HL-60 (cell line): ENCODE measurements around the gene TSGA10.

ENCODE experiments used
- DNase-seq, 2 experiments: peaks; one replicate each; pipeline ENCODE4 v3.0.0-alpha.2; 2010 to 2020; ENCODE audit warnings: low read depth in 1 of 2, low spot score in 1 of 2
- H3K27ac ChIP-seq: fragments of 250-450 bp; sonication (Bioruptor Pico); replicated peaks from 2 replicates; pipeline ENCODE4 v1.5.1; 2020; ENCODE audit warnings: mild to moderate bottlenecking, moderate library complexity
- H3K27me3 ChIP-seq: fragments of 250-450 bp; sonication (Bioruptor Pico); 2 replicates; pipeline ENCODE4 v1.5.1; 2021; ENCODE audit warnings: mild to moderate bottlenecking, moderate library complexity; ENCODE audit not compliant: insufficient read depth, poor library complexity, severe bottlenecking
- H3K4me3 ChIP-seq: replicated peaks from 2 replicates; pipeline ENCODE4 v1.5.1; 2011; ENCODE audit warnings: mild to moderate bottlenecking, control low read depth, low read length; ENCODE audit not compliant: insufficient read depth
- GABPA ChIP-seq: IDR thresholded peaks from 2 replicates; pipeline ENCODE4 v1.6.1; 2012; ENCODE audit warnings: low read depth
- POLR2AphosphoS5 ChIP-seq: IDR thresholded peaks from 2 replicates; pipeline ENCODE4 v1.6.1; 2012; ENCODE audit warnings: low read depth
- SPI1 ChIP-seq: IDR thresholded peaks from 2 replicates; pipeline ENCODE4 v1.6.1; 2012; ENCODE audit warnings: low read depth, mild to moderate bottlenecking, borderline replicate concordance
- TF ChIP-seq, protein P1 (sequence below): IDR thresholded peaks from one replicate; pipeline ENCODE4 v1.5.1; 2011; ENCODE audit warnings: low read length, control low read depth, inconsistent platforms; ENCODE audit not compliant: insufficient read depth
- TF ChIP-seq, protein P2 (sequence below): IDR thresholded peaks from 2 replicates; pipeline ENCODE4 v1.6.1; 2012; ENCODE audit warnings: low read depth; ENCODE audit not compliant: insufficient replicate concordance

TSGA10 gene

DNA sequence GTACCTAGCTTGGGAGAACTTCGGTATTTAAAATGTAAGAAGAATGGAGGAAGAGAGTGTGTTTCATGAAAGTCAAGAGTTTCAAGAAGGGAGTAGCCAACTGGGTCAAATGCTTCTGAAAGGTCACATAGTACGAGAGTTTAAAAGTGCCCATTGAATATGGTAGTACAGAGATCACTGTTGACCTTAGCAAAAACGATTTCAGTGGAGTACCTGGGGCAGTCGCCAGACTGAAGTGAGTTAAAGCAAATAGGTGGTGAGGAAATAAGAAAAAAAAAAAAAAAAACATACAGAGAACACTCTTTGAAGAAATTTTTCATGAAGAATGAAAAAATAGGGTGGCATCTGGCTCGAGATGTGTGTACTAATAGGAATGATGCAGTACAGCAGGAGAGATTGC lies 11.5 kb upstream of the TSGA10 start:
- no peak overlapping the region for H3K27ac ChIP-seq
- no peak for DNase-seq
- no peaks in the 10 kb centered on the region for H3K27me3 ChIP-seq
- TF ChIP-seq POLR2AphosphoS5: no peak
- TF ChIP-seq, protein P1, sequence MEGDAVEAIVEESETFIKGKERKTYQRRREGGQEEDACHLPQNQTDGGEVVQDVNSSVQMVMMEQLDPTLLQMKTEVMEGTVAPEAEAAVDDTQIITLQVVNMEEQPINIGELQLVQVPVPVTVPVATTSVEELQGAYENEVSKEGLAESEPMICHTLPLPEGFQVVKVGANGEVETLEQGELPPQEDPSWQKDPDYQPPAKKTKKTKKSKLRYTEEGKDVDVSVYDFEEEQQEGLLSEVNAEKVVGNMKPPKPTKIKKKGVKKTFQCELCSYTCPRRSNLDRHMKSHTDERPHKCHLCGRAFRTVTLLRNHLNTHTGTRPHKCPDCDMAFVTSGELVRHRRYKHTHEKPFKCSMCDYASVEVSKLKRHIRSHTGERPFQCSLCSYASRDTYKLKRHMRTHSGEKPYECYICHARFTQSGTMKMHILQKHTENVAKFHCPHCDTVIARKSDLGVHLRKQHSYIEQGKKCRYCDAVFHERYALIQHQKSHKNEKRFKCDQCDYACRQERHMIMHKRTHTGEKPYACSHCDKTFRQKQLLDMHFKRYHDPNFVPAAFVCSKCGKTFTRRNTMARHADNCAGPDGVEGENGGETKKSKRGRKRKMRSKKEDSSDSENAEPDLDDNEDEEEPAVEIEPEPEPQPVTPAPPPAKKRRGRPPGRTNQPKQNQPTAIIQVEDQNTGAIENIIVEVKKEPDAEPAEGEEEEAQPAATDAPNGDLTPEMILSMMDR: no peak
- TF ChIP-seq, protein P2, sequence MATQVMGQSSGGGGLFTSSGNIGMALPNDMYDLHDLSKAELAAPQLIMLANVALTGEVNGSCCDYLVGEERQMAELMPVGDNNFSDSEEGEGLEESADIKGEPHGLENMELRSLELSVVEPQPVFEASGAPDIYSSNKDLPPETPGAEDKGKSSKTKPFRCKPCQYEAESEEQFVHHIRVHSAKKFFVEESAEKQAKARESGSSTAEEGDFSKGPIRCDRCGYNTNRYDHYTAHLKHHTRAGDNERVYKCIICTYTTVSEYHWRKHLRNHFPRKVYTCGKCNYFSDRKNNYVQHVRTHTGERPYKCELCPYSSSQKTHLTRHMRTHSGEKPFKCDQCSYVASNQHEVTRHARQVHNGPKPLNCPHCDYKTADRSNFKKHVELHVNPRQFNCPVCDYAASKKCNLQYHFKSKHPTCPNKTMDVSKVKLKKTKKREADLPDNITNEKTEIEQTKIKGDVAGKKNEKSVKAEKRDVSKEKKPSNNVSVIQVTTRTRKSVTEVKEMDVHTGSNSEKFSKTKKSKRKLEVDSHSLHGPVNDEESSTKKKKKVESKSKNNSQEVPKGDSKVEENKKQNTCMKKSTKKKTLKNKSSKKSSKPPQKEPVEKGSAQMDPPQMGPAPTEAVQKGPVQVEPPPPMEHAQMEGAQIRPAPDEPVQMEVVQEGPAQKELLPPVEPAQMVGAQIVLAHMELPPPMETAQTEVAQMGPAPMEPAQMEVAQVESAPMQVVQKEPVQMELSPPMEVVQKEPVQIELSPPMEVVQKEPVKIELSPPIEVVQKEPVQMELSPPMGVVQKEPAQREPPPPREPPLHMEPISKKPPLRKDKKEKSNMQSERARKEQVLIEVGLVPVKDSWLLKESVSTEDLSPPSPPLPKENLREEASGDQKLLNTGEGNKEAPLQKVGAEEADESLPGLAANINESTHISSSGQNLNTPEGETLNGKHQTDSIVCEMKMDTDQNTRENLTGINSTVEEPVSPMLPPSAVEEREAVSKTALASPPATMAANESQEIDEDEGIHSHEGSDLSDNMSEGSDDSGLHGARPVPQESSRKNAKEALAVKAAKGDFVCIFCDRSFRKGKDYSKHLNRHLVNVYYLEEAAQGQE: no peak
- no peak for TF ChIP-seq GABPA
- no peak for TF ChIP-seq SPI1
- H3K4me3 ChIP-seq: no peak overlapping the region

- Histone ChIP-seq H3K27ac (no peak overlapping the region), H3K4me3 (no peak overlapping the region), H3K27me3 (no peaks in the 10 kb centered on the region)
- DNase-seq: no peak
- TF ChIP-seq, protein P1: no peak
- TF ChIP-seq SPI1: no peak
- TF ChIP-seq, protein P2: no peak
- no peak for TF ChIP-seq GABPA
- no peak for TF ChIP-seq POLR2AphosphoS5
These were observed 4.9 kb upstream of the TSGA10 start for GRCh38 chr2:99159594-99159993.

DNA sequence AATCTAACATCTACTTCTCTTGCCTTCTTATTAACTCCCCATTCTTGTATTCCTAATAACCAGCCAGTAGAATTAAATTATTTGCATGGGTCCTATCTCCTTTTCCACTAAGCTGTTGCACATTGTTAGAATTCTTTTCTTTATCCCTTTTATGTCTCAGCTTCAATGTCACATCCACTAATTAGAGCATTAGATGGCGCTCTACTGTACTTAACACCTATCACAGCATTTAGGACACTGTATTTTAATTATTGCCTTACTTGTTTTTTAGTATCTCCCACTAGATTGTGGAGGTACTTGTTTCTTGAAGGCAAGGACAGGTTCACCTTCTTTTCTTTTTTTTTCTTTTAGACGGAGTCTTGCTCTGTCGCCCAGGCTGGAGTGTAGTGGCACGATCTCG lies 3.9 kb upstream of the TSGA10 start:
- Histone ChIP-seq H3K27me3 (no peaks in the 10 kb centered on the region), H3K4me3 (no peak overlapping the region), H3K27ac (no peak overlapping the region)
- no peak for TF ChIP-seq POLR2AphosphoS5
- TF ChIP-seq, protein P1: no peak
- TF ChIP-seq, protein P2: no peak
- no peak for TF ChIP-seq SPI1
- TF ChIP-seq GABPA: no peak
- DNase-seq: no peak
